Kidney epithelial cell (primary cell): ENCODE results near the gene HMOX1. TPM values are rescaled to one million over a fixed set of nuclear protein-coding genes. Genes with fewer than 3 reads are reported as not detected.

Experiments
- DNase-seq: peaks from one replicate; pipeline ENCODE4 v3.0.0-alpha.2; 2010; ENCODE audit warnings: low read depth
- H3K27me3 ChIP-seq: 2 replicates; pipeline ENCODE4 v1.6.0; 2011; ENCODE audit warnings: low read length; ENCODE audit not compliant: control insufficient read depth, insufficient read depth
- H3K36me3 ChIP-seq: 2 replicates; pipeline ENCODE4 v1.5.1; 2011; ENCODE audit warnings: low read length; ENCODE audit not compliant: control insufficient read depth, insufficient read depth
- H3K4me3 ChIP-seq: 2 replicates; pipeline ENCODE4 v1.5.1; 2011; ENCODE audit warnings: low read depth, mild to moderate bottlenecking, control low read depth, low read length
- CTCF ChIP-seq: IDR thresholded peaks from 2 replicates; pipeline ENCODE4 v1.5.1; 2011; ENCODE audit warnings: mild to moderate bottlenecking, moderate library complexity, low read length, control low read depth, inconsistent platforms; ENCODE audit not compliant: insufficient read depth, poor library complexity, severe bottlenecking
- total RNA-seq: library from RNA; depleted of rRNA; stranded (reverse); fragments of >200 nt; gene quantifications from 2 replicates; pipeline ENCODE4 v1.2.3, GENCODE V29; 2015

The HMOX1 gene
- total RNA-seq, 1 donor from 2014 or later: 37.7 TPM

DNA sequence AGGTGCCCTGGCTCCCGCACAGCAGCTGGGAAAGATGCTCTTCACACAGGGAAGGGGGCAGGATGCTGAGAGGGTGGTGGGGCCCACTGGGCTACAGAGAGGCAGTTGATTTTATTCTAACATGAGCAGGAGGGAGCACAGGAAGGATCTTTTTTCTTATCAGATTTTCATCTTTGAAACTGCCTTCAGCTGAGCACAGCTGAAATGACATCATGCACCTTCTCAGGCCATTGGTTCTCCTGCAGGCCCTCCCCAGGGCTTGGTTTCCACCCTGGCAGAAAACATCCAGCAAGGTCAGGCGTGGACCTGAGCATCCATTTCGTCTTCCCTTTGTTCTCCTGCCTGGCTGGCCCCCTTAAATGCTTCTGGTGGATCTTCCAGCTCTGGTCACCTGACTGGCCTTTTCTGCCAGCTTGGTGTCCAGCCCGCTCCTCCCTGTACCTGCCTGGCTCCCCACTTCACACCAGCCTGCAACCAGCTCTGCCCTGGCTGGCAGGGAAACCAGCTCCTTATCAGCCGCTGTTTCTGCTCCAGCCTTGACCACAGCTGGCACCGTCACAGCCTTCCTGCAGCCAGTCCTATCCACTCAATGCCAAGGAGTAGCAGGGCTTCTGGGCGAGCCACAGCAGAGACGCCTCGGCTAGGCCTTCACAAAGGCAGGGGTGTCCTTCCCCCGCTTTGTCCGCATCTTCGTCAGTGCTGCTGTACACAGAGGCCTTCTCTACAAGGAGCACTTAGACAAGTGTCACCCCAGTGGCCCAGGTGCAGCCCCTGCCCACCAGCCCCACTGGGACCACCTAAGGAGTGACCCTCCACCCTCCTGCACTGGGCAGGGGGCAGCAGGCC, 44.7 kb upstream of the HMOX1 start:
- Histone ChIP-seq H3K27me3 (no peaks in the 10 kb centered on the region), H3K4me3 (no peak overlapping the region), H3K36me3 (peaks cover 1% of the 10 kb centered on the region)
- TF ChIP-seq CTCF: no peak
- DNase-seq: no peak

GRCh38 chr22:35337932-35338331, 43.0 kb upstream of the HMOX1 start:
- no peak for DNase-seq
- H3K36me3 ChIP-seq: peaks cover 1% of the 10 kb centered on the region
- no peak overlapping the region for H3K4me3 ChIP-seq
- TF ChIP-seq CTCF: peak; percentile 7
- H3K27me3 ChIP-seq: no peaks in the 10 kb centered on the region

GRCh38 chr22:35341090-35341874, 39.6 kb upstream of the HMOX1 start:
- Histone ChIP-seq H3K4me3 (no peak overlapping the region), H3K36me3 (no peaks in the 10 kb centered on the region), H3K27me3 (no peaks in the 10 kb centered on the region)
- no peak for DNase-seq
- no peak for TF ChIP-seq CTCF

- DNase-seq: no peak
- no peaks in the 10 kb centered on the region for H3K27me3 ChIP-seq
- no peaks in the 10 kb centered on the region for H3K36me3 ChIP-seq
- no peak overlapping the region for H3K4me3 ChIP-seq
- TF ChIP-seq CTCF: no peak
Measured at GRCh38 chr22:35342390-35342789, 38.5 kb upstream of the HMOX1 start.

DNA sequence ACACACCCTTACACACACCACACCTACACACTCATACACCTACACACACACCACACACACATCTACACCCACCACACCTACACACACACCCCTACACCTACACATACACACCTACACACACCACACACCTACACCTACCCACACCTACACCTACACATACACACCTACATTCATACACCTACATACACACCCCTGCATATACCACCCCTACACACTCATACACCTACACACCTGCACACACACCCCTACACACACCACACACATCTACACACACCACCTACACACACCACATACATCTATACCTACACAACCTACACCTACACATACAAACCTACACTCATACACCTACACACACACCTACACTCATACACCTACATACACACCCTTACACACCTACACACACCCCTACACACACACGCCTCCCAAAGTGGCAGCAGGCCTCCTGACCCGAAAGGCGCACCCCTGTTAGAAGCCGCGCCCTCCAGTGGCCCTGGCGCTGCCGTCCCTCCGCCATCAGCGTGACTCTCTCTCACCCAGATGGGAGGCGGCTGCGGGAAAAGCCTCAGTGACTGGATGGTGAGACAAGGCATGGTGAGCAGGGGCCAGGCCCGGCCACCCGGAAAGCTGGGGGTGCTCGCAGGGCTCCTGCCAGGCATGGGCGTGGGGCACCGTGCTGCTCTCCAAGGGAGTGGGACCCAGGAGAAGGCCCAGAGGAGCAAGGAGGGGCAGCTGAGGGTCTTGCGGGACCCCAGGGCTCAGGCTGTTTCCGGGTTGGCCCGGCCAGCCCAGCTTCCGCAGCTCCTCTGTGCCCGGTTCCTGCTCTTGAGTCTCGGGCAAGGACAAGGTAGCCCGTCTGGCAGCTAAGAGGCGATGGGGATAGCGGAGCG, 37.0 kb upstream of the HMOX1 start:
- DNase-seq: no peak
- Histone ChIP-seq H3K4me3 (no peak overlapping the region), H3K27me3 (no peaks in the 10 kb centered on the region), H3K36me3 (no peaks in the 10 kb centered on the region)
- TF ChIP-seq CTCF: no peak
